GM11168 (cell line): ENCODE results near the gene FGFBP2.

Experiments
- in situ Hi-C: fragments of 300-500 bp; cut with MboI; formaldehyde crosslinking; loops from one replicate; pipeline ENCODE4 v1.12.0; 2022; ENCODE audit warnings: low sequenced_read_pairs; ENCODE audit not compliant: unreplicated experiment

Gene FGFBP2

DNA sequence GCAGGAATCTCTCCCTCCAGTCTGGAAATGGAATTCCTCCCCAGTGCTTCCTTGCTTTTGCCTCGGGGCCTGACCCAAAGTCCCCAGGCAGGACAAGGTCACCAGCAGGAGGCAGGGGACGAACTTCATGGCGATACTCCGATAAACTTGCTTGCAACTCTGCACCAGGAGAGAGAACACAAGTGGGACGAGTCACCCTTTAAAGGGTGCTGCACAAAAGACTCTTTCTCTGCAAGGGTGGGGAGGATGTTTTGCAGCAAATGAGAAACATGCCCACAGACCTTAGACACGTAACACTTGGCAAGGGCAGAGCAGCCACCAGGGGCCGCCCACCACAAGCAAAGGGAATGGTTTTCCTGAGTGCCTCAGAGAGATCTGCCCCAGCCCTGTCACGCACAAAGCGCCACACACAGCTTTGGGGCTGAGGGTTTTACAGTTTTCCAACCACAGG lies at the start of gene FGFBP2:
FGFBP2 (minus strand) TSS at position 175 of the 451 bp plus-strand sequence; CDS start at position 129, 46 bp downstream.
- in situ Hi-C loops = no loop called here

DNA sequence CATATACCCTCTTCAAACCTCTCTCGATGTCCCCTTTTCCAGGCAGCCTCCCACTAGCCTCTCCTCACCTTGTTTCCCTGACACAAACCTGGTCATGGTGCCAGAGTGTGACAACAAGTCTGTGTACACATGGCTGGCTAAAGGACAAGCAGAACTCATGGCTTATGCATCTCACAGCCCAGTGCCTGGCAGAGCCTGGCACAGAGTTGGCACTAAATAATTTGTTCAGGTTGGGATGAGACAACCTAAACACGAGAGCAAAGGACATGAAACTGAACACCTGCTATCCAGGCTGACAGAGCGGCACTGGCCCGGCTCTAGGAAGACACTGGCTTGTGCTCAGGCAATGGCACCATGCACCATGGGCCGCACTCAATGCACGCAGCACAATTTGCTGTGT lies 48.2 kb upstream of the FGFBP2 start:
- in situ Hi-C loops = no loop called here

GRCh38 chr4:16009153-16009552 lies 46.2 kb upstream of the FGFBP2 start:
- in situ Hi-C loops = no loop called here

DNA sequence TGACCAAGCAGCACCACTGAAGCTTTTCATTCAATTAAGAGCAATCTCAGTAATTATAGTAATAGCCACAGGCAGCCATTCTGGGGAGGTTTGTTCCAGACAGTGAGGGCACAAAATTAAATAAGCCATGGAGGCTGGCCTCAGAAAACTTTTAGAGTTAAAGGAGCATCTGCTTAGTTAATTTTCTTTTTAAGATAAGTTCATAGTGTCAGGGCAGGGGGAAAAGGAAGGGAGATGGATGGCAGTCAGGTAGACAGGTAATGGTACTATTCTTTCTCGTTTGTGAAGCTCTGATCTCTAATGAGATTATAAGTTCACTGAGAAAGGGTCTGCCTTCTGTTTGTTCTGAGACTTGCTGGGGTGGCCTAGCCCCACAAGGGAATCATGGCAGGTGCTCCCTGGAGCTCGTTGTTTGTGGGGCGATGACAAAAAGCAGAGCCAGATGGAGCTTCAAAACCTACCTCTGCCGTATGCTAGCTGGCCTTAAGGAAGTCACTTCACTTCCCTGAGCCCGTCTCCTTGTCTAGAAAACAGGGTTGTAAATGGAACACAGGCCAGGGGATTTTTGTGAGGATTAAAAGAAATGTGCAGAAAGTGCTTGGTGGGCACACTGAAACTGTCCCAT lies 44.6 kb upstream of the FGFBP2 start:
- in situ Hi-C loops = no loop called here

- in situ Hi-C loops = no loop called here
Measured at GRCh38 chr4:16006771-16007446, 43.9 kb upstream of the FGFBP2 start.

- in situ Hi-C loops = no loop called here
Measured at GRCh38 chr4:16005676-16006075, 42.7 kb upstream of the FGFBP2 start.

DNA sequence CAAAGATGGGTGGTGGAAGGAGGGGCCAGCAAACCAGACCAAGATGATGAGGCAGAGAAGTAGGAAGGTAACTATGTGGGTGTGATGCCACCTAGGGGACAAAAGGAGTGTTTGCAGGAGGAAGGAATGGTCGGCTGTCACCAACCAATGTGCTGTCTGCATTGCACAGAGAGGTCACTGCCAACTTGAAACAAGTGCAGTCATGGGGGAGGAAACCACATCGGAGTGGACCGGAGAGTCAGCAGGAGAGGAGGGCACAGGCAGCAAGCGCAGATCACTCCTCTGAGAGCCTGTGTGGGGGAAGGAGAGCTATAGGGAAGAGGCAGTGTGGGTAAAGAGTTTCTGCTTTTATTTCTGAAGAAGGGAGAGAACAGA lies 38.5 kb upstream of the FGFBP2 start:
- in situ Hi-C loops = no loop called here

DNA sequence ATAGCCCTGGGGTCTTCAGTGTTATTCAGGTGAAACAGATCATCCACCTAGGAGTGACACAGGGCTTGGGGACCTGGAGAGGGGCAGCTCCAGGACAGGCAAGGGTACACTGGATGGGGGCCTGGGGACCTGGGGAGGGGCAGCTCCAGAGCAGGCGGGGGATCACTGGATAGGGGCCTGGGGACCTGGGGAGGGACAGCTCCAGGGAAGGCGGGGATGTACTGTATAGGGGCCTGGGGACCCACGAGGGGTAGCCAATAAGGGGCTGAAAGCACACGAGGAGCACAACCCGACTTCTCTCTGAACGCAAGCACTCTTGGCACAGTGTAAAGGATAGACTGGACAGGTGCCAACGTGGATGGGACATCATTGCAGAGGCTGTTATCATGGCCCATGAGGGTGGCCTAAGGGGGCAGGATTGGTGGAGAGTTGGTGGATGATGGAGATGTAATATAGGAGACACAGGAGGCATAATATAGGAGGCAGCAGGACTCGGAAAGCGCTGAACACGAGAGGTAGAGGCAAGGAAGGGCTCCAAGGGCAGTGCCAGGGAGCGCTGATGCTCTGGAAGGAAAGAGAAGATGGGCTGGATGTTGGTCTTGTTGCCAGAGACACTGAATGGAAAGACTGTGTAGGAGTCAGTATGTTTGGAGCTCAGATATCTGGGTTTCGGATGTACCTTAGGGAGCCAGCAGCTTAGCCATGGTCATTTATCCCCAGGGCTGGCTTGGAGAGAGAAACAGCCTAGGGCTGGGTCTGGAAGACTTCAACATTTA lies 37.9 kb upstream of the FGFBP2 start:
- in situ Hi-C loops = no loop called here

- in situ Hi-C loops = no loop called here
Measured at GRCh38 chr4:15996773-15997172, 33.8 kb upstream of the FGFBP2 start.

DNA sequence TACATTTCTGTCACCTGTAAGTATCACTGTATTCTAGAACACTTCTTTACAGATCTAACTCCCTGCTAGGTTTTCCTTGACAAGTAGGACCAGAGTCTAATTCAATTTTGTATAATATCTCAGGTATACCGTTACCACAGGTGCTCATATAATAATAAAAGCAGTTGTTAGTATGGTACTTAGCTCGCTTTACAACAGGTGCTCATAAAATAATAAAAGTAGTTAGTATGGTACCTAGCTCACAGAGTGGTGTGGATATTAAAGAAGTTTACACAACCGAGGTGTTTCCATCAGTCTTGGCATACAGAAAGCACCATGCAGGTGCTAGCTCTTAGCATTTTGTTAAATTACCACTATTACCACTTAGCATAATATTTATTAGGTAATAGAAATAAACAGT lies 32.9 kb upstream of the FGFBP2 start:
- in situ Hi-C loops = no loop called here

DNA sequence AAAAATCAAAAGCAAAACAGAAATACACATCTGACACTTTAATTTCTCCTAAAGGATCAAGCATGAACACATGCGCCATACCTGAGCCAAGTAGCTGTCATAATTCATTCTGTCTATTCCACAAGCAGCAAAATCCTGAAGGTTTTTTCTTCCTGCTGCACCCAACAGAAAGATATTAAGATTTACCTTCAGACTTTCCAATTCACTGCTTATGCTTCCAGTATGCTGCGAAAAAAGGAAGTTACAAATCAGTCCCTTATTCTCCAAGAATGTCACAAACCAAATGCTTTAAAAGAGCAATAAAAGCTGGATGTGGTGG lies 29.2 kb upstream of the FGFBP2 start:
- in situ Hi-C loops = no loop called here

GRCh38 chr4:15990570-15991285 lies 27.8 kb upstream of the FGFBP2 start:
- in situ Hi-C loops = no loop called here

DNA sequence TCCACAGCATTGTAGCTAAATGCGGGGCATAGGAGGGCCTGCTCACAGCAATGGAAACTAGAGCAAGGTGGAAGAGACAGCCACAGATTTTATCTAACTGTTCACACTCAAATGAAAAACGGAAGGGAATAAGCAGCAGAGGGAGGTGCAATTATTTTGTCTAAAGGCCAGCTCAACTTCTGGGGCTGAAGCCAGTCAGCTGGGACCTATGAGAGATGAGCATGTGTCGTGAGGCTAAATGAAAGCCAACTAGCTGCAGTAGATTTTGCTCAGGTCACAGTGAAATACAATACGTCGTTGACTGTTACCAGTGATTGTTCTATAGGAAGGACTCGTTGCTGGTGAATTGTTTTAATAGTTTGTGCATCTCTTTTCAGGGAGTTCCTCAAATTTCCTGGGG lies 26.4 kb upstream of the FGFBP2 start:
- in situ Hi-C loops = no loop called here

- in situ Hi-C loops = no loop called here
Measured at GRCh38 chr4:15988222-15988621, 25.2 kb upstream of the FGFBP2 start.

GRCh38 chr4:15986907-15987306 lies 23.9 kb upstream of the FGFBP2 start:
- in situ Hi-C loops = no loop called here

DNA sequence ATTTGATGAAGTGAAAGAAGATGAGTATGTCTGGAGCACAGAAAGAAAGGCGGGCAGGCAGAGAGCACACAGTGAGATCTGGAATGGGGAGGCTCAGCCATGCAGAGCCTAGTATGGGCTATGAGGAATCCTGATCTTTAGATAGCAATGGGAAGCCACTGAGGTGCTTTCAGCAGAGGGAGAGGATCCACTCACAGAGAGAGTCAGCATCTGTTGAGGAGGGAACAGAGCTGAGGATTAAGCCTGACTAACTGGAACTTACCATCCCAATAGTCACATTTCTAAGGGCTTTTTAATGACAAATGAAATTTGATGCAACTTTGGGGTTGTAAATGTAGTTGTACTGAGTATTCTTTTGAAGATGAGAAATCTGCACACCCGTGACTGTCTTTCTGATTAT lies 20.6 kb upstream of the FGFBP2 start:
- in situ Hi-C loops = no loop called here

- in situ Hi-C loops = no loop called here
Measured at GRCh38 chr4:15982842-15983524, 20.0 kb upstream of the FGFBP2 start.

DNA sequence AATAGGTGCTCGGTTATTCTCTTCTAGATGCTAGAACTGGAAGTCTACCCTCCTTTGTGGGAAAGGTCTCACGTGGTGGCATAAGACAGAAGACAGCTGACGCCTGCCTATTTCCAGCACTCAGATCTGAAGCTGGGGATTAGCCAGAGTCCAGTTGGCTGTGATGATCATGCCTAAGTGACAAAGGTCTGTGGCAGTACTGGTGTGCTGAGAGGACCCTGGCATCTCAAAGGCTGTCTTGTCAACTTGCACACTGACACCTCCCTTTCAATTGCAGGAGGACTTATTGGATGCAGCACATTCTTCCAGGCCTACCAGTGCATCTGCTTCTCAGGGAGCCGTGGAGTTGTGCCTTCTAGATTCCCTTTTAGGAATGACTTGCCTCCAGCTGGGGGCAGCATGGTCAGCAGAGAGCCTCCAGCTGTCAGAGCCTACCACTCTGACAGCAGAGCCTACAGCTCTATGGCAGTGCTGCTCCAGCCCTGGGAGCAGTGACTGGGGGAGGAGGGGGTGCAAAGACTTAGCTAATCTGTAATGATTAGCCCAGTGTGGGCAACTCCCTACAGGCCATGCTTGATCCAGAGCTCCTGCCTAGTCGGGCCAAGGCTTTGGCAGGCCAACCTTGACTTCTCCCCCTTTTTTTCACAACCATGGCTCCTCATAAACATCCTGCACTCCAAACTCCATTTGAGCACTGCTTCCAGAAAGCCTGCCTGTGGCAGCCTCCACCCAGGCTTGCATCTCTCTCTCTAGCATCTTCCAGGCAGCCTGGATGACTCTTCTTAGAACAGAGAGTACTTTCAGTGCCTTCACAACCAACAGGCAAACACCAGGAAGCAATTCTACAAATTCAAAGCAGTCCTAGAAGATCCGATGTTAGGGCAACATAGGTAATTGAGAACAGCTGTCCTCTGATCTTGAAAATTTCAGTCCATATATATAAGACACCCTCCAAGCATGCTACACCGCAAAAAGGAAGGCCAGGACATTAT lies 13.8 kb upstream of the FGFBP2 start:
- in situ Hi-C loops = no loop called here
